ENCODE results near the gene GIGYF2.
"Not testable (repeated sequence)": the region's sequence is repeated elsewhere in the genome, so short reads cannot be mapped to it uniquely, and the experiment has no call there.

The GIGYF2 gene

DNA sequence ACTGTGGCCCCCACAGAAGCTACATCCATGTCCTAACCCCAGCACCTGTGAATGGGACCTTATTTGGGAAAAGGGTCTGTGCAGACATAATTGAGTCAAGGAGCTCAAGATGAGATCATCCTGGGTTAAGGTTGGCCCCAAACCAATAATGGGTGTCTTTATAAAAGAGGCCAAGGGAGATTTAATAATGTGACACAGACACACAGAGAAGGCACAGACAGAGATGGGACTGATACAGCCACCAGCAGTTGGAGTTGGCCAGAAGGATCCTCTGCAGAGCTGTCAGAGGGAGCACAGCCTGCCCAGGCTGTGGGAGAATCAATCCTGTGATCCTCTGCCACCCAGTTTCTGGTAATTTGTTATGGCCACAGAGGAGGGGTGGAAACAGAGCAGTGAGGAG is 199.0 kb downstream of the GIGYF2 start:
- no peak for DNase-seq (ENCODE audit: low read depth)

DNA sequence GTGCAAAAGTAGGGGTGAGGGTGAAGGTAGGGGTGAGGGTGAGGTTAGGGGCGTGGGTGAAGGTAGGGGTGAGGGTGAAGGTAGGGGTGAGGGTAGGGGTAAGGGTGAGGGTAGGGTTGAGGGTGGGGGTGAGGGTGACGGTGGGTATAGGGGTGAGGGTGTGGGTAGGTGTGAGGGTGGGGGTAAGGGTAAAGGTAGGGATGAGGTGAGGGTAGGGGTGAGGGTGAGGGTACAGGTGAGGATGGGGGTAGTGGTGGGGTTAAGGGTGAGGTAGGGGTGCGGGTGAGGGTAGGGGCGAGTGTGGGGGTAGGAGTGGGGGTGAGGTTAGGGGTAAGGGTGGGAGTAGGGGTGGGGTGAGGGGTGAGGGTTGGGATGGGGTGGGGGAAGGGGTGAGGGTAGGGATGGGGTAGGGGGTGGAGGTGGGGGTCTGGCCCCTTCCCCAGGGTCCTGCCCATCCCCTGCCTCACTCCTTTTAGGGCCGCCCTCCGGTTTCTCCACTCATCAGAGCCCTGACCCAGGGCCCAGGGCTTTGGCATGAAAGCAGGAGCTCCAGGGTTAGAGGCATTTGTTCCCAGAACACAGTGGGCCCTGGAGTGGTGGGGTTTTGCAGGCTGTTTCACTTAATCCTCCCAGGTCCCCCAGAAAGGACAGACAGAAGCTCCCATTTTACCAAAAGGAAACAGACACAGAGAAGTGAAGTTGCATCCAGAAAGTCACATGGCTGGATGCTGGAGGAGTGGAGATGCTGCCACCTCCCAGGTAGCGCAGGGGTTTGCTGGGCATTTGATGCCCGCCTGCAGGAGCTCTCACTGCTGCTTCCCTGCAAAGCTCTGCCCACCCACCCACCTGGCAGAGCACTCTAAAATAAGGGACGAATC is 199.8 kb downstream of the GIGYF2 start:
- DNase-seq (ENCODE audit: low read depth): no peak

DNA sequence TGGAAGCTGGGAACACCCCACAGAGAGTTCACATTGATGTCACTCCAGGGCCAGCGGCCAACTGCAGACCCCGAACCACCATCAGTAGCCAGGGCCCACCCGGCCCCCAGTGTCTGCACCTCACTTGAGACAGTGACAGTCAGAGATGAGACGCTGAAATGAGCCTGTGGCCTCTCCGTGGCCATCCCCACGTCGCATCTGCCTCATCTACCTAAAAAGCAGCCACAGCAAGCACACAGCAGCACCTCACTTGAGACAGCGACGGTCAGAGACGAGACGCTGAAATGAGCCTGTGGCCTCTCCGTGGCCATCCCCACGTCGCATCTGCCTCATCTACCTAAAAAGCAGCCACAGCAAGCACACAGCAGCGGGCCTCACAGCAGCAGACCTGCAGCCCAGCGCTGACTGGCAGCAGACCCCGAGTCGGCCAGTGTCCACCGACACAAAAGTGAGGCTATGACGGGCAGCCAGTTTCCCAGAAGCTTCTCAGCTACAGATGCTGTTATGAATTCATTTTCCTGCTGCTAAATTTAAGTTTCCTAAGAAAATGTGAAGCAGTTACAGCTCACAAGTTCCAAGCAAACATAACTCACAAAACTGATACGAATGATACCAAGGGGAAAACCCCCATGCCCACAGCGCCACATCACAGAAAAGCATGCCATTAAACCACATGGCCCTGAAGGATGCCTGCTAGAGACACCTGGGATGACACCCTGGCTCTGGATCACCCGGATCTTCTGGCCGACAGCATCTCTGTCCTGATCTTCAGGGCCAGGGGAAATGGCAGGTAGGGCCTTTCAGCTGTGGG is 200.7 kb downstream of the GIGYF2 start:
- no peak for DNase-seq (ENCODE audit: low read depth)

DNA sequence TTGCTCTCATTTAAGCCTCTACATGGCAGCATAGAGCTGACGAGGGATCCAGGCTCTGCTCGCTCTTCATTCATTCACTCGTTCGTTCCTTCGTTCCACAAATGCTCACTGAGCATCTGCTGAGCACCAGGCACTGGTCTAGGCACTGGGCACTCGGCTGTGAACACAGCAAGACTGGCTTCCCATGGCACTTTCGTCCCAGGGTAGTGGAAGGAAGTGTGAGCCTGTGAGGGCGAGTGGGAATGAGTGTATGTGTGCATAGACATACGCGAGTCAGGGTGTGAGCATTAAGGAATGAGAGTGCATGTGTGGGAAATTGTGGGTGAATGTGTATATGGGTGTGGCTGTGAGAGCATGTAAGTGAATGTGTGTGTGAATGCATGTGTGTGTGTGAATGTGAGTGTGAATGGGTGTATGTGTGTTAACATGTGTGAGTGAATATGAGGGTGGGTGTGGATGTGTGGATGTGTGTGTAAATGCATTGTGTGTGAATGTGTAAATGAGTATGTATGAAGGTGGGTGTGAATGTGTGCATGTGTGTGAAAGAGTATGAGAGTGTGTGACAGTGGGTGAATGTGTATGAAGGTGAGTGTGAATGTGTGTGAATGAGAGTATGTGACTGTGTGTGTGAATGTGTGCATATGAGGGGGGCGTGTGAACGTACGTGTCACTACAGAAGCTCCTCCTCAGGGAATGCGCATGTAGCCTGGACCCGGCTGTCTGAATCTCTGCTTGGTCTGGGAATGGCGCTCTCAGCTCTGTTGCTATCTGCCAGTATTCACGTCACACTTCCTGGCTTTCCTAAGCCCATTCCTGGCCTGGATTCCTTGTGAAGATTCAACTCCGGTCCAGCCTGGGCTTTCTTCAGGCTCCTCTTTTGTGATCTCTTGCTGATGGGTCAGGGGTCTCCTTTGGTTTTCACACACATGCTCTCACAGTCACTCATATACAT is 201.7 kb downstream of the GIGYF2 start:
- no peak for DNase-seq (ENCODE audit: low read depth)

DNA sequence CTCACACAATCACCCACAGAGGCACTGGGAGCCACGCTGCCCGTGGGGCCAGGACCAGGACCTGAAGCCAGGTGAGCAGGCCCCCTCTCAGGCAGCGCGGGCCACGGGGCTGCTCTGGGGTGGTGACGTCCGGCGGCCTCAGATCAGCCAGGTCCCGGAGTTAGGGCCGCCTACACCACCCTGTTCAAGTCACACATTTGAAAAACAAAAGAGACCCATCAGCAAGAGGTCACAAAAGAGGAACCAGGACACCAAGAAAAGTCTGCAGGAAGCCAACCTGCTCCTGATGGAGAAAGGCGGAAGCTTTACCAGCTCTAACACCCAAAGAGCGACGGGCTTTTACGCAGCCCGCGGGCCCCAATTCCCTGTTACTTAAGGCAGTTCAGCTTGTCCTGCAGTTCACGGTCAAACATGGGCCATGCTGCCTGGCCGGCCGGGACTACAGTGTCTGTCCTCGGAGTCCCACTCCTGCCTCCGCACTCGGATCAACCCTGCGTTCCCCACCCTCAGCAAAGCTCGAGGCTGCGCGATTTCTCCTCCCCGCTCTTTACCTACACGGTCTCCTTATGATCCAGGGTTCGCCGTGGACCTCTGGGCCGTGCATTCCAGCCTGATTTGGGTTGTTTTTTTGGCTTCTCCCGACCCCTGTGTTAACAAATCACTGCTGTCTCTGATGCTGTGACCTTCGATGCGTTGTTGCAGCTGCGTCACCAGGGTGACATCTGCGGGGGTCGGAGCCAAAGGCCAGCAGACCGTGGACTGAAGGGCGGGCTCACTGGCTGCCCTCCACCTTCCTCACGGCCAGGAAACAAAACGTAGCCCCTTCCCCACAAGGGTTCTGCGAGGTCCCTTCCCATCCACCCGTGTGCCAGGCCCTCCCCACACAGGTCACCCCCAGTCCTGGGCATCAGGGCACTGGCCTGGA is 203.9 kb downstream of the GIGYF2 start:
- DNase-seq (ENCODE audit: low read depth): no peak

DNA sequence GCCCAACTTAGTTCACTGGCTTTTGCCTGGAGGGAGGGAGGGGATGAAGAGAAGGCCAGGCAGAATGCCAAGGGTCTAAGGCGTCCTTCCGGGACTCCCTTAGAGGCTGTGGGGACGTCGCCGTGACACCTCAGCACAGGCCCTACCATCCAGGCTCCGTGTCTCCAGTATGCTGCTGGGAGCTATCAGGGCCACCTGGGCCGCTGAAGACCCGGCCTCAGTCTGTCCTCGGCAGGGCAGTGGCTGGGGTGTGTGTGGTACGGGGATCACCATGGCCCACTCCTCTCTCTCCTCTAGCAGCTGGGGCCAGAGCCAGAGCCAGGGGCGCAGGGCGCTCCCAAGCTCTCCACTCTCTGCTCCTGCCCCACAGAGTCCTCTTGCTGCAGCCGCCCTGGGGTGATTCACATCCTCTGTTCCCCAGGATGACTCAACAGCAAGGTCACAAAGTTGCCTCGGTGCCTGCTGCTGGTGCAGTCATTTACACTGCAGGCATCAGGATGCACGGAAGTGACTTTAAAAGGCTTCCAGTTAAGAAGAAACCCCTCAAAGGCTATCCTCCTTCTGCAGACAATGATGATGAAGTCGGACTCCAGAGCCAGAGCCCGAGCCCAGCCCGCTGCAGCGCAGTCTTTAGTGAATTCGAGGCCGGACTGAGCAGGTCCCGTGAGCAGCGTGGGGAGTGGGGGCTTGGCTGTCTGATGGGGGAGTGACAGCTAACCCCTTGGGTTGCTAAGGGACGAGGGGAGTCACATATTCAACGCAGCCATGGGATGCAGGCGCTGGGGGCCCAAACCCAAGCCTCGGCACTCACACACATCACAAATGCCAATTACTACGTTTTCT is 204.8 kb downstream of the GIGYF2 start:
- no peak for DNase-seq (ENCODE audit: low read depth)

DNA sequence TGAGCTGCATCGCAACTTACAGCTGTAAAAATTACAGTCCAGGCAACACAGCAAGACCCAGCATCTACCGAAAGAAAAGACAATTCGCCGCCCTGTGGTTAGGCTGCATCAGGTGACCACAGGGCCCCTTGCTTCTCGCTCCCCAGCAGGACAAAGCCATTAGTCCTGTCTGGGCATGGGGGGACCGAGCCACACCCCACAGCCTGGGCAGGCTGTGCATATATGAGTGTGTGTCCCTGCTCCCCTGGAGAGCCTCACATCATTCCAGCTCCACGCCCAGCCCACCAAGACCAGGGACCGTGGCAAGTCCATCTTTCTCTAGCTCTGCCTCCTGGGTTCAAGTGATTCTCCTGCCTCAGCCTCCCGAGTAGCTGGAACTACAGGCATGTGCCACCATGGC is 206.9 kb downstream of the GIGYF2 start:
- DNase-seq (ENCODE audit: low read depth): no peak

DNA sequence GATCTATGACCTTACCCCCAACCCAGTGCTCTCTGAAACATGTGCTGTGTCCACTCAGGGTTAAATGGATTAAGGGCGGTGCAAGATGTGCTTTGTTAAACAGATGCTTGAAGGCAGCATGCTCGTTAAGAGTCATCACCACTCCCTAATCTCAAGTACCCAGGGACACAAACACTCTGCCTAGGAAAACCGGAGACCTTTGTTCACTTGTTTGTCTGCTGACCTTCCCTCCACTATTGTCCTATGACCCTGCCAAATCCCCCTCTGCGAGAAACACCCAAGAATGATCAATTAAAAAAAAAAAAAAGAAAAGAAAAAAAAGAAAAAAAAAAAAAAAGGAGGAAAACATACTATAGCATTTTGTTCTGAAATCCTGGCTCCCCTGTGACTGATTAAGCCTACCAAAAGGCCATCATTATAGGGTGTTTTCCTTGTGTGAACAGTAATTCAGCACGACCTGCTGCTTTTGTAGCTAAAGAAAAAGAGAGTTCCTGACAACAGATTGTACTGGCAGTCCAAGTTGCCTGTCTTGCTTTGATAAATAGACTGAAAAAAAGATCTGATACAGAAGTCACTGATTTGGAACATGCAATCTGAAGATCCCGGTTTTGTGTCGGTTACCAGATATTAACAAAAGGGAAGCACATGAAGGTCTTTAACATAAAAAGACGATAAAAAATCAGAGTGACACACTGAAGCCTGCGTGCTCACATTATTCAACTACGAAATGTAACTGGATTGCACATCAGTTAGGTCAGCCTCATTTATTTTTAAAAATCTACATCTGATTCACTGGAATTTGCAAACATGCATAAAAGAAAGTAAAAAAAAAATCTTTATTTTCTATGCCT is 210.0 kb downstream of the GIGYF2 start:
- not testable (repeated sequence) for DNase-seq (ENCODE audit: low read depth)

DNA sequence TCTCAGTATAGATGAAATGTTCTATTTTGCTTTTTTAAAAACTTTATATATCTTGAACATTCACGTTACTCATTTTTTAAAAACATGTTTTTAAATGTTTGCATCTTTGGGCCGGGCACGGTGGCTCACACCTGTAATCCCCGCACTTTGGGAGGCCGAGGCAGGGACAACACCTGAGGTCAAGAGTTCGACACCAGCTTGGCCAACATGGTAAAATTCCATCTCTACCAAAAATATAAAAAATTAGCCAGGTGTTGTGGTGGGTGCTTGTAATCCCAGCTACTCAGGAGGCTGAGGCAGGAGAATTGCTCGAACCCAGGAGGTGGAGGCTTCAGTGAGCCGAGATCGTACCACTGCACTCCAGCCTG is 210.6 kb downstream of the GIGYF2 start:
- DNase-seq (ENCODE audit: low read depth): not testable (repeated sequence)

DNA sequence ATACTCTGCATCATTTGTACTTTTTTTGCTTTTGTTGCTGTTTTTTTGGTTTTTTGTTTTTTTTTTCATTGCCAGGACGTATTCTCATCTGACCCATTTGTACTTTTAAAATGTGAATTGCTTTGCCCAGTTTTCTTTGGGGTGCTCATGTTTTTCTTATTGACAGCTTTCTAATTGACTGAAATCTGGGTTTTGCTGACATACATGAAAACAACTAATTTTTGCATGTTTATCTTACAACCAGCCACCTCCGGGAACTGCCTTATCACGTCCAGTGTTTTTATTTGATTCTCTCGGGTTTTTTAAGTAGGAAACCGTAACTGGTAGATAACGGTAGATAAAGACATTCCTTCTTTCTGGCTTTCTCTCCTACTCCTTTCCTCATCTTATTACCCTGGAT is 211.6 kb downstream of the GIGYF2 start:
- no peak for DNase-seq (ENCODE audit: low read depth)
